Measurements from ENCODE around the gene BRINP2.

BRINP2 gene

DNA sequence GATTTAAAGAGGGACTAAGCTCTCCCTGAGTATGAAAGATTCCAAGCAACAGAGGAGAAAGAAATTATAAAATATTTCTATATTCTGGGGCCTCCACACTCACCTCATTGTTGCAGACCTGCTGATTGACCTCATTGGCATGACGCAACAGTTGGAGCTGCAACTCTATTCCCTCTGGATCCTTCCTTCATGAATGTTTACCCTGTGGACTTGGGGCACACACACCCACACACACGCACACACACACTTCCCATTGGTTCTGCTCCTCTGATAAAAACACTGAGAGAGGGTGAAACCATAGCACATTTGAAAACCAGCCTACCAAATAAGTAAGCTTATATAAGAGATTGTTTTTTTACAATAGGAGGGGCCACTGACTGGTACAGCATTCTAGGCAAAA, 159.1 kb downstream of the BRINP2 start:
- no peak for DNase-seq

Data from kidney glomerular epithelial cell (primary cell).